ENCODE data around the gene OSBPL2.

OSBPL2 gene

GRCh38 chr20:62299666-62300236 lies 61.4 kb downstream of the OSBPL2 start:
- DNase-seq: no peak
- Histone ChIP-seq H3K4me1 (ENCODE audit: insufficient read depth, low read length) (peaks cover 23% of the 10 kb centered on the region), H3K27me3 (ENCODE audit: insufficient read depth, low read length, poor library complexity) (no peaks in the 10 kb centered on the region), H3K9ac (ENCODE audit: low read depth, low read length) (no peak overlapping the region), H3K27ac (ENCODE audit: low read length) (no peak overlapping the region), H3K4me3 (ENCODE audit: low read depth in 1 of 2, low read length in 2 of 2) (no peak overlapping the region), H3K36me3 (ENCODE audit: insufficient read depth, low read length) (peaks cover 41% of the 10 kb centered on the region), H3K79me2 (ENCODE audit: insufficient read depth, low read length) (peaks cover 19% of the 10 kb centered on the region), H2AFZ (ENCODE audit: low read depth, low read length) (no peak overlapping the region), H3K4me2 (ENCODE audit: insufficient read depth, low read length) (no peak overlapping the region), H3K9me3 (ENCODE audit: insufficient read depth, low read length, severe bottlenecking) (no peaks in the 10 kb centered on the region), H4K20me1 (ENCODE audit: insufficient read depth, low read length) (peaks cover 16% of the 10 kb centered on the region)
- ATAC-seq (ENCODE audit: insufficient read depth, low read depth): no peak
- TF ChIP-seq EZH2 (IDR thresholded peaks at IDR 0.05; ENCODE audit: borderline replicate concordance, low read depth, low read length, severe bottlenecking) (no peak), CTCF (IDR thresholded peaks at IDR 0.05; ENCODE audit: borderline replicate concordance, extremely low read depth, low read length, poor library complexity, severe bottlenecking) (no peak)

- no peak overlapping the region for H3K4me2 ChIP-seq (ENCODE audit: insufficient read depth, low read length)
- peaks cover 22% of the 10 kb centered on the region for H4K20me1 ChIP-seq (ENCODE audit: insufficient read depth, low read length)
- H3K9ac ChIP-seq (ENCODE audit: low read depth, low read length): no peak overlapping the region
- no peak for ATAC-seq (ENCODE audit: insufficient read depth, low read depth)
- no peak overlapping the region for H3K27ac ChIP-seq (ENCODE audit: low read length)
- no peak for TF ChIP-seq CTCF (IDR thresholded peaks at IDR 0.05; ENCODE audit: borderline replicate concordance, extremely low read depth, low read length, poor library complexity, severe bottlenecking)
- TF ChIP-seq EZH2 (IDR thresholded peaks at IDR 0.05; ENCODE audit: borderline replicate concordance, low read depth, low read length, severe bottlenecking): no peak
- H2AFZ ChIP-seq (ENCODE audit: low read depth, low read length): no peak overlapping the region
- H3K4me1 ChIP-seq (ENCODE audit: insufficient read depth, low read length): peaks cover 29% of the 10 kb centered on the region
- H3K9me3 ChIP-seq (ENCODE audit: insufficient read depth, low read length, severe bottlenecking): no peaks in the 10 kb centered on the region
- DNase-seq: no peak
- no peaks in the 10 kb centered on the region for H3K27me3 ChIP-seq (ENCODE audit: insufficient read depth, low read length, poor library complexity)
- peaks cover 25% of the 10 kb centered on the region for H3K79me2 ChIP-seq (ENCODE audit: insufficient read depth, low read length)
- peaks cover 44% of the 10 kb centered on the region for H3K36me3 ChIP-seq (ENCODE audit: insufficient read depth, low read length)
- no peak overlapping the region for H3K4me3 ChIP-seq (ENCODE audit: low read depth in 1 of 2, low read length in 2 of 2)
Measured at GRCh38 chr20:62300319-62300718, 62.0 kb downstream of the OSBPL2 start.

GRCh38 chr20:62301111-62301668 lies 62.9 kb downstream of the OSBPL2 start:
- no peak for ATAC-seq (ENCODE audit: insufficient read depth, low read depth)

More at GRCh38 chr20:62301111-62301668, 62.9 kb downstream of the OSBPL2 start:
- Histone ChIP-seq H4K20me1 (ENCODE audit: insufficient read depth, low read length) (peaks cover 30% of the 10 kb centered on the region), H2AFZ (ENCODE audit: low read depth, low read length) (no peak overlapping the region), H3K27ac (ENCODE audit: low read length) (peak overlapping the region; percentile 10; the same call in 1 of the 2 replicates), H3K4me2 (ENCODE audit: insufficient read depth, low read length) (peak overlapping the region; percentile 97; the same call in 1 of the 2 replicates), H3K9me3 (ENCODE audit: insufficient read depth, low read length, severe bottlenecking) (no peaks in the 10 kb centered on the region), H3K4me1 (ENCODE audit: insufficient read depth, low read length) (peaks cover 38% of the 10 kb centered on the region), H3K79me2 (ENCODE audit: insufficient read depth, low read length) (peaks cover 34% of the 10 kb centered on the region), H3K27me3 (ENCODE audit: insufficient read depth, low read length, poor library complexity) (no peaks in the 10 kb centered on the region), H3K36me3 (ENCODE audit: insufficient read depth, low read length) (peaks cover 44% of the 10 kb centered on the region), H3K9ac (ENCODE audit: low read depth, low read length) (0 out of 2 replicates have a peak overlapping the region, but pooled peaks have one; percentile 93), H3K4me3 (ENCODE audit: low read depth in 1 of 2, low read length in 2 of 2) (no peak overlapping the region; a peak in 1 of 4 replicates)
- TF ChIP-seq CTCF (IDR thresholded peaks at IDR 0.05; ENCODE audit: borderline replicate concordance, extremely low read depth, low read length, poor library complexity, severe bottlenecking): no peak
- TF ChIP-seq EZH2 (IDR thresholded peaks at IDR 0.05; ENCODE audit: borderline replicate concordance, low read depth, low read length, severe bottlenecking): no peak
- DNase-seq: no peak

All from DND-41 (cell line).